Spleen (tissue), 7 donors: ENCODE data around the gene PYGB.

ENCODE experiments used
- CTCF ChIP-seq, 11 experiments: fragments of 200-600 bp in 7 of 11; fragments of 450-650 bp in 4 of 11; sonication (generic) in 4 of 11; IDR thresholded peaks in 8 of 11; conservative IDR thresholded peaks in 3 of 11; 1 replicate in 7 of 11; 2 replicates in 4 of 11; pipeline versions ENCODE4 v1.4.0 to v1.8.0; 2016 to 2021; ENCODE audit warnings: antibody characterized with exemption in 11 of 11, inconsistent platforms in 4 of 11, mild to moderate bottlenecking in 1 of 11
- POLR2A ChIP-seq, 3 donors: fragments of 450-650 bp; IDR thresholded peaks; one replicate each; pipeline ENCODE4 v1.5.1; 2017; ENCODE audit warnings: antibody characterized with exemption in 3 of 3, mild to moderate bottlenecking in 1 of 3
- POLR2AphosphoS5 ChIP-seq, 3 donors: sonication (generic); formaldehyde crosslinking; IDR thresholded peaks; one replicate each; pipeline ENCODE4 v1.5.1; 2017; ENCODE audit warnings: antibody characterized with exemption in 3 of 3
- donor health status: DM: no; HTN: no; CAD: no; lungs with moderate emphysema.
- donor health status: DM: no; HTN: no; CAD: no.
- donor health status: DM: no; HTN: no; CAD: no.

- TF ChIP-seq CTCF (IDR thresholded peaks at IDR 0.05 in 8 of 11, conservative IDR thresholded peaks at IDR 0.05 in 3 of 11): no peak
- TF ChIP-seq POLR2A (IDR thresholded peaks at IDR 0.05): no peak
- TF ChIP-seq POLR2AphosphoS5 (IDR thresholded peaks at IDR 0.05): no peak
Observed at GRCh38 chr20:25248786-25249172, 894 bp downstream of the PYGB start.
